Stimulated activated naive B cell treated with anti-CD40 and anti-IgM and Interleukin-4, amounts not matched to agents 10 μg/mL and 1 μg/mL and 100 μg/mL, for 72 hours (primary cell): ENCODE measurements around the gene ZBP1.

Experiments
- ATAC-seq, 2 donors: fragments of 150-1000 bp; cut with Tn5 transposase; replicated peaks; 2 replicates each; pipeline ENCODE4 v1.10.0; 2021; ENCODE audit warnings: moderate library complexity in 1 of 2
- DNase-seq: peaks from one replicate; pipeline ENCODE4 v3.0.0; 2021
- H3K27ac Mint-ChIP-seq: one replicate; pipeline ENCODE4 v1.8.0; 2022; ENCODE audit warnings: mild to moderate bottlenecking, mixed read lengths
- H3K27me3 Mint-ChIP-seq, 2 donors: one replicate each; pipeline ENCODE4 v1.8.0; 2022; ENCODE audit warnings: mixed read lengths in 2 of 2
- H3K36me3 Mint-ChIP-seq, 2 donors: one replicate each; pipeline ENCODE4 v1.8.0; 2022; ENCODE audit warnings: mixed read lengths in 2 of 2, mild to moderate bottlenecking in 1 of 2
- H3K4me1 Mint-ChIP-seq, 2 donors: one replicate each; pipeline ENCODE4 v1.8.0; 2022; ENCODE audit warnings: mixed read lengths in 2 of 2, mild to moderate bottlenecking in 1 of 2
- H3K4me3 Mint-ChIP-seq, 2 donors: one replicate each; pipeline ENCODE4 v1.8.0; 2022; ENCODE audit warnings: mild to moderate bottlenecking in 2 of 2, mixed read lengths in 2 of 2, moderate library complexity in 1 of 2
- H3K9me3 Mint-ChIP-seq, 2 donors: one replicate each; pipeline ENCODE4 v1.8.0; 2022; ENCODE audit warnings: mixed read lengths in 2 of 2, mild to moderate bottlenecking in 1 of 2

Gene ZBP1

DNA sequence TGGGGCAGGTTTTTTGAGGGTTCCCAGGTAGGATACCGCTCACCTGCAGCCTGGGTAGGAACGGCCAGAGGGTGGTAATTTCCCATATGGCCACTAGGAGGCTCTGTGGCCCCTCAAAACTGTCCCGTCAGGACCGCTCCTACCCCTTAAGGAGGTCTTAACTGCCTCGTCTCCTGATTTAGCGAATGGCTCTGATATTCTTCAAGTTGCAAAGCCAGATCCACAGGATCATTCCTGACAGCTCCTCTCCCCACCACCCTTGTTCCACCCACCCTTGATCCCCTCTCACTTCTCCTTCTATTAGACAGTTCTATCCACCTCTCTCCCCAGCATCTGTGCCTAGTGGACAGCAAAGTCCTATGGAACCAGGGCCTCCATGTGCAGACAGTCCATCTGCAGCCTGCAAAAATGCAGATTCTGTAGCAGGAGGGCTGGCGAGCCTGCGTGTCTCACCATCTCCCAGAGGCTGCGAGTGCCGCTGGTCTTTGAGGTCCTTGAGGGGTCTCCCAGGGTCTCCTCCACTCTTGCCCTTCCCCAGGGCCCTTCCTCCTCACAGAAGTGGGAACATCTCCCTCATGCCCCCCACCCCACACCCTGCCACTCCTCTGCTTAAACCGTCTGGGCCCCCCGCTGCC lies 34.3 kb upstream of the ZBP1 start:
- peak; percentile 91 to 92 for ATAC-seq
- peaks cover 27 to 45% of the 10 kb centered on the region in 2 donors for H3K36me3 Mint-ChIP-seq

DNA sequence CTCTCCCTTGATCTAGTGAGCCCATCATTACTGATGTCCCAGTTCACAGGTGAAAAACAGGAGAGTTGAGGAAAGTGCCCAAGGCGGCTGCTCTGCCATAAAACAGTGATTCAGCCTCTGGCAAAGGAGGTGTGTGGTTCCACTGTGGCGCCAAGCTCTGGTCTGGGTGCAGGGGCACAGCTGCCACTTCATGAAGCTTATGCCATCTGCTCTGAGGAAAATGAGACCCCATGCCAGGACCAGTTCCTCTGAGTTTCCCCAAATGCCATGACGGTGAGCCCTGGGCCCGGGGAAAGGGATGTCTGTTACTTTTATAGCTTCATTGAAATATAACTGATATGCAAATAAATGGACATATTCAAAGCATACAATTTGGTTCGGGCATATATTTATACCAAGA lies 33.7 kb upstream of the ZBP1 start:
- H3K27me3 Mint-ChIP-seq = no peaks in the 10 kb centered on the region
- H3K9me3 Mint-ChIP-seq = no peaks in the 10 kb centered on the region
- DNase-seq = no peak
- H3K4me3 Mint-ChIP-seq = no peak overlapping the region
- H3K36me3 Mint-ChIP-seq = peaks cover 27 to 43% of the 10 kb centered on the region in 2 donors
- peaks cover 24 to 31% of the 10 kb centered on the region in 2 donors for H3K4me1 Mint-ChIP-seq
- H3K27ac Mint-ChIP-seq = no peak overlapping the region
- ATAC-seq = no peak

More for the DNA sequence above, 34.3 kb upstream of the ZBP1 start:
- no peak overlapping the region for H3K27ac Mint-ChIP-seq
- peak; percentile 50 for DNase-seq
- H3K27me3 Mint-ChIP-seq = no peaks in the 10 kb centered on the region
- H3K4me1 Mint-ChIP-seq = peaks cover 29 to 37% of the 10 kb centered on the region in 2 donors
- no peak overlapping the region for H3K4me3 Mint-ChIP-seq
- H3K9me3 Mint-ChIP-seq = no peaks in the 10 kb centered on the region

DNA sequence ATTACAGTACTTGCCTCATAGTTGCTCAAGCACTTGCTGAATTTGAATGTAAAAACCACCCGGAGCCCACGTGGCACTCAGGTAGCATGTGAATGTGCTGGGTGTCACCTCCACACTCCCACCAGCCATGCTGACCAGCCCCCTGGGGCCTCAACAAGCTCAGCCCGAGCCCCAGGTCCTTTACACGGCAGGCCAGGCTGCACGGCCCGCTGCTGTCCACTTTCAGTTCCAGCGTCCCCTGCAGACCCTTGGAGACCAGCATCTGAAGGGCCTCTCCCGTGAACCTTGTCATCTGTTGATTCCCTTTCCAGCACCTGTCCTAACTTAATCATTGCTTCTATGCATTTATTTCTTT lies 33.3 kb upstream of the ZBP1 start:
- Mint-ChIP-seq H3K27me3 (no peaks in the 10 kb centered on the region), H3K9me3 (no peaks in the 10 kb centered on the region), H3K27ac (no peak overlapping the region), H3K36me3 (peaks cover 24 to 40% of the 10 kb centered on the region in 2 donors), H3K4me1 (peaks cover 22 to 29% of the 10 kb centered on the region in 2 donors), H3K4me3 (no peak overlapping the region)
- DNase-seq (no peak), ATAC-seq (no peak)

DNA sequence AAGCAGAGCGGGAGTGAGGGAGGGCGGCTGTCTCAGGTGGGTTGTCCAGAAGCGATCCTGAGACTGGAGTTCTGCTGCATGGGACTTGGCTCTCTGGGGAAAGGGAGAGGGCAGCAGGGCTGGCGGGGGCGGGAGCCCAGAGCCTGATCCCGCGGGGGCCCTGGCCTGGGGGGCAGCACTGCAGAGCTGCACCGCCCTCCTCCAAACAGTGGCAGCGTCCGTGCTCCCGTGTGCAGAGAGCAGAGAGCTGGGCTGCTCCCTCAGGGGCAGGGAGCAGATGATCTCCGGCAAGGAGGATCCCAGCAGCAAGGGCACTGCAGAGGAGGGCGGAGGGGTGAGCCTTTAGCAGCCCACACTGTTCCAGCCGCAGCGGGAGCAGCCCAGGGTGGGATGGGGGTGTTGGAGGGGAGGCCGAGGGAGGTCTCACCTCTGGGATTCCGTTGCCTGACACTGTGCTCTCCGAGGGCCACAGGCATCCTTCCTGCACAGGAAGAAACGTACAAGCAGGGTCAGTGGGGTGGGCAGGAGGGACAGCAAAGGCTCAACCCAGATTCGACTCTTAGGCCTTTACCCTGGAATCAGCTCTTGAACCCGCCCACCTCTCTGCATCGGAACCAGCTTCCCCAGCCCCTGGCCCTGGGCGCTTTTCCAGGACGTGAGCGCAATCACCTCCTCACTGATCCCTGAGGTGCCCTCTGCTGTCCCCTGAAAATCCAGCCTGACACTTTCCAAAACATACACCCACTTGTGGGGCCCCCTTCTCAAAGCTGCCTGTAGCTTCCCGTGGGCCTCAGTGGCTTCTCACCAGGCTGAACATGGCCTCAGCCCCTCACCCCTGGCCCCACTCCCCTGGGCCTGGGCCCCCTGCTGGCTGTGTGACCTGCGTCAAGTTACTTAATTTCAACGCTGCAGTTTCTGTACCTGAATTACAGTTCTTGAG lies 32.6 kb upstream of the ZBP1 start:
- ATAC-seq = no peak
- Mint-ChIP-seq H3K9me3 (no peaks in the 10 kb centered on the region), H3K4me1 (peaks cover 17 to 23% of the 10 kb centered on the region in 2 donors), H3K4me3 (no peak overlapping the region), H3K27me3 (no peaks in the 10 kb centered on the region), H3K36me3 (peaks cover 20 to 33% of the 10 kb centered on the region in 2 donors), H3K27ac (no peak overlapping the region)
- DNase-seq = no peak

DNA sequence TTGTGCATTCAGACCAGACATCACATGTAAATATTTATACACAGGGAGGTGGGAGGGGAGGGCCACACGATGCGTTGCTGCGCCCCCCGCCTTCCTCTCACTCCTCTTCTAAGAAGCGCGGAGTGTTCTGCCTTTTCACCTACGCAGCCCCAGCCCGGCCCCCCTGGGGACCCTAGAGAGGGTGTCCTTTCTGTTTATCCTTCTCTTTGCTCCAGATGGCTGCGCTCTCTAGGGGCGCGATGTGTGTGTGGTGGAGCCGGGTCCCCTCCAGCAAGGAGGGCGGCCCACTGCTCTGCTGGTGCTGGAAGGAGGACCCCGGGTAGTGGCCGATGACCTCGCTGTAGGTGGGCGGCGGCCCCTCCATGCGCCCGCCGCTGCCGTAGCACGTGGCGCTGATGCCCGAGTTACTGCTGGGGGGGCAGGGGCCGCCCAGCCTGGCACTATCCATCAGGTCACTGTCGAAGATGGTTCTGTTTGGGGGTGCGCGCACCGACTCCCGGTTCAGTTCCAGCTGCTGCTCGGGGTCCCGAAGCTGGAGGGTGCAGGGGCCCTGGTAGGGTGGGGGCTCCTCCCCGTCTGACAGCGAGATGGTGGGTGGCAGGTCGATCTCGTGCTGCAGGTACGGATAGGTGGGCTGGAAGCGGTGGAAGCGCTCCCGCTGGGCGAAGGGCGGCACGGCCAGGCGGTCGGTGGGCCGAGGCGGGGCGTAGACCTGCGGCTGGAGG lies 31.8 kb upstream of the ZBP1 start:
- Mint-ChIP-seq H3K27ac (no peak overlapping the region), H3K27me3 (no peaks in the 10 kb centered on the region), H3K4me3 (no peak overlapping the region), H3K9me3 (no peaks in the 10 kb centered on the region), H3K4me1 (peaks cover 14 to 20% of the 10 kb centered on the region in 2 donors), H3K36me3 (peaks cover 19 to 32% of the 10 kb centered on the region in 2 donors)
- no peak for ATAC-seq
- no peak for DNase-seq

DNA sequence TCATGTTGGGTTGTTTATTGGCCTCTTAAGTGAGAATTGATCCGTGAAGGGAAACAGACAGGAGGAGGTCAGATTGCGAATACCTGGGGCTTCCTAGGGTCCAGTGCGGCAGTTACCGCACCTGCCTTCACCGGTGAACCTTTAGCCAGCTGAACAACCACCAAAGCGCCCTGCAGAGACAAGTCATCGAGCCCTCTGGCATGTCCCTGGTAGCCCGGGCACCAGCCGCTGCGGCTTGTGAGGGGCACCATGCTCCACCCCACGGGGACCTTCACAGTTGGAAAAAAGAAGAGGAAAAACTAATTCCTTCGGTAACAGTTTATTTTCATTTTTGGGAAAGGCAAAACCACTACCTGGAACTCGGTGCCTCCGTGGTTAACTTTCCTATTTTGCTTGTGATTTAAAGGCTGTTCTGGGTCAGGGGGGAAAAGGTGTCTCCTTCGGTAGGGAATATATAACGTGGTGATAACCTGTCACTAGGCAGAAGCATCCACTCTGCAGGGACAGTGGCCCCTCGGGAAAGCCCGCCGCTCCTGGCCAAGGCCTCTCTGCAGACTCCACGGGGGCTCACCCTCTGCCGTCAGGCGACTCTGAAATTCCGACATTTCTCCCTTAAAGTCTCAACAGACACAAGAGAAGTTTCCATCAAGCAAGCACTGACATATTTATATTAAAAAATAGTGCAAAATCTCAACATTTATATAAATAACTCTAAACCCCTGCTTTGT lies 30.7 kb upstream of the ZBP1 start:
- Mint-ChIP-seq H3K4me3 (no peak overlapping the region), H3K27ac (no peak overlapping the region), H3K9me3 (peaks cover 2 to 3% of the 10 kb centered on the region in 2 donors), H3K27me3 (no peaks in the 10 kb centered on the region), H3K36me3 (peaks cover 12 to 33% of the 10 kb centered on the region in 2 donors), H3K4me1 (peaks cover 14 to 18% of the 10 kb centered on the region in 2 donors)
- ATAC-seq = no peak
- DNase-seq = no peak

DNA sequence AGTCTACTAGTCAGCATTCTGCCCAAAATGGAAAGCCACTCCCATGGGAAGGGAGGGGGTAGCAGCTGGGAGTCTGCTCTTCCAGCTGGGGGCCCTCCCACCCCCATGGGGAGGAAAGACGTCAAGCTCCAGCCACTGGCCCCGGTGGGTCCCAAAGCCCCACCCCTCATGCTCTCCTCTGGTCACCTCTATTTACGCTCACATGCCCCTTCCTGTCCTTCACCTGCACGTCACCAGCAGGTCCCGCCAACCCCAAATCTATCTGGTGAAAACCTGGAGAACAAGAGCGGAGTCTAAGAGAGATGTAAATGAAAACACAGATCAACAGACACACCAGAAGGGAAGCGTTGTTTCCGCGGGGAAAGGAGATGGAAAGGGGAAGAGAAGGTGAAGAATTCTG lies 30.0 kb upstream of the ZBP1 start:
- H3K36me3 Mint-ChIP-seq = peaks cover 12 to 36% of the 10 kb centered on the region in 2 donors
- no peak overlapping the region for H3K4me3 Mint-ChIP-seq
- ATAC-seq = no peak
- H3K27ac Mint-ChIP-seq = no peak overlapping the region
- peaks cover 12 to 13% of the 10 kb centered on the region in 2 donors for H3K4me1 Mint-ChIP-seq
- no peaks in the 10 kb centered on the region for H3K27me3 Mint-ChIP-seq
- no peak for DNase-seq
- H3K9me3 Mint-ChIP-seq = peaks cover 4 to 6% of the 10 kb centered on the region in 2 donors

DNA sequence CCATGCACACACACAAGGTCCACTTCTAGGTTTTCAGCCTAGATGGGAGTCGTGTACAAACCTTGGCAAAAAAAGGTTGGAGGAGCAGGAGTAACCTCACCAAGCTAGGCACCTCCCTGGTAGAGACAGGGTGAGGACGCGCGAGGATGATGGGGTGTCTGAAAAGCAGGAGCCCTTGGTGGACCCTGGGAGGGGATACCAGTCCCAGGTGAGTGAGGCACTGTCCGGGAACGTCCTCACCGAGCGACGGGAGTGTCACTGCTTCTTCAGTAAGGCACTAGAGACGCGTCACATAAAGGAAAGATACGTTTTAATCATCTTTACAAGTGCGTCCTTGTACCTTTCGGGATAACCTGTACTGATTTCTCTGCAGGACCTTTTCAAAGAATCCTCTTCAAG lies 29.4 kb upstream of the ZBP1 start:
- Mint-ChIP-seq H3K36me3 (peaks cover 17 to 39% of the 10 kb centered on the region in 2 donors), H3K27ac (no peak overlapping the region), H3K27me3 (no peaks in the 10 kb centered on the region), H3K4me1 (peaks cover 5 to 7% of the 10 kb centered on the region in 2 donors), H3K4me3 (no peak overlapping the region), H3K9me3 (peaks cover 11% of the 10 kb centered on the region in 2 donors)
- ATAC-seq = no peak
- no peak for DNase-seq

DNA sequence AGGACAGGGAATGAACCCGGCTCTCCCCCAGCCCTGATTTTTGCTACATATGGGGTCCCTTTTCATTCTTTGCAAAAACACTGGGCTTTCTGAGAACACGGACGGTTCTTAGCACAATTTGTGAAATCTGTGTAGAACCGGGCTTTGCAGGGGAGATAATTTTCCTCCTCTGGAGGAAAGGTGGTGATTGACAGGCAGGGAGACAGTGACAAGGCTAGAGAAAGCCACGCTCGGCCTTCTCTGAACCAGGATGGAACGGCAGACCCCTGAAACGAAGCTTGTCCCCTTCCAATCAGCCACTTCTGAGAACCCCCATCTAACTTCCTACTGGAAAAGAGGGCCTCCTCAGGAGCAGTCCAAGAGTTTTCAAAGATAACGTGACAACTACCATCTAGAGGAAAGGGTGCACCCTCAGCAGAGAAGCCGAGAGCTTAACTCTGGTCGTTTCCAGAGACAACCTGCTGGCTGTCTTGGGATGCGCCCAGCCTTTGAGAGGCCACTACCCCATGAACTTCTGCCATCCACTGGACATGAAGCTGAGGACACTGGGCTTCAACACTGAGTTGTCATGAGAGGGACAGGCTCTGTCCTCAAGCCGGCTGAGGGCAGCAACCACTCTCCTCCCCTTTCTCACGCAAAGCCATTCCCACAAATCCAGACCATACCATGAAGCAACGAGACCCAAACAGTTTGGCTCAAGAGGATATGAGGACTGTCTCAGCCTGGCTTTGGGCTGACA lies 28.8 kb upstream of the ZBP1 start:
- no peak overlapping the region for H3K27ac Mint-ChIP-seq
- DNase-seq (no peak), ATAC-seq (no peak)
- H3K9me3 Mint-ChIP-seq = peaks cover 13 to 14% of the 10 kb centered on the region in 2 donors
- H3K36me3 Mint-ChIP-seq = peaks cover 18 to 41% of the 10 kb centered on the region in 2 donors
- no peak overlapping the region for H3K4me3 Mint-ChIP-seq
- H3K4me1 Mint-ChIP-seq = peaks cover 0 to 2% of the 10 kb centered on the region in 2 donors
- no peaks in the 10 kb centered on the region for H3K27me3 Mint-ChIP-seq

DNA sequence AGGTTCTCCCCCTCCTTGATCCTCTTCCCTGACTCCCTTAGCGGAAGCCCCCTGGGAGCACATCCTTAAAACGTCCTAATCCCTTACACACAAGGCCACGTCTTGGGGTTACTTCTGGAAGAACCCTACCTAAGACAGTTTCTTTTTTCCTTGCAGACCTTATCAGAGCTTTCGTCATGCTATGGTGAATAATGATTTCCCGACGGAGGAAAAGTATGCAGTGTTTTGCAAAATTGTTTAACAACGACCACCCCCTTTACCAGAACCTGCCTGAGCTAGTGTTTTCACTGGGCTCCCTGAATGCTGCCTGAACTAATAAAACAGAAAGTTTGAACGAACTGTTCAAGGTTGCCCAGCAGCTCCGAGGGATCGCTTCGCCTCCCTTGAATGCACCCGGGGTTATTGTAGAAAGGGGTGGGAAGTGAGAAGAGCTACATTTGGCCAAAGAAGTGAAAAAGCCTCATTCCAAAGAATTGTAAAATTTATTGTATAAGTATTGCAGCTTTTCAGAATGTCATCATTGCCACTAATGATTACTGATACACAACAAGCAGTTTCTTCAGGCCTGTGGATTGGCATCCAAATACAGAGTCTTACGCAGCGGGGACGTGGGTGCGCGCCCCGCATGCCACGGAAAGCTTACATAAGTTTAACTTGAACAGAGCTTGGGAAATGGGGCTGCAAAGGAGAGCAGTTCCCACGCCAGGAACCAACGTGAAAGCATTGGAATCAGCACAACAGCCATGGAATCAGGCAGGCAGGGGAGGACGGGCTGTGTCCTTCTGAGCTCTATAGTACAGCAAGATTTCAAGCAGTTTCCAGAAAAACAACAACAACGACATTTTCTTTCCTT lies 27.9 kb upstream of the ZBP1 start:
- DNase-seq = no peak
- Mint-ChIP-seq H3K4me1 (peaks cover 2% of the 10 kb centered on the region in 2 donors), H3K27ac (no peak overlapping the region), H3K9me3 (peaks cover 13 to 16% of the 10 kb centered on the region in 2 donors), H3K36me3 (peaks cover 18 to 39% of the 10 kb centered on the region in 2 donors), H3K4me3 (no peak overlapping the region), H3K27me3 (no peaks in the 10 kb centered on the region)
- ATAC-seq = no peak

DNA sequence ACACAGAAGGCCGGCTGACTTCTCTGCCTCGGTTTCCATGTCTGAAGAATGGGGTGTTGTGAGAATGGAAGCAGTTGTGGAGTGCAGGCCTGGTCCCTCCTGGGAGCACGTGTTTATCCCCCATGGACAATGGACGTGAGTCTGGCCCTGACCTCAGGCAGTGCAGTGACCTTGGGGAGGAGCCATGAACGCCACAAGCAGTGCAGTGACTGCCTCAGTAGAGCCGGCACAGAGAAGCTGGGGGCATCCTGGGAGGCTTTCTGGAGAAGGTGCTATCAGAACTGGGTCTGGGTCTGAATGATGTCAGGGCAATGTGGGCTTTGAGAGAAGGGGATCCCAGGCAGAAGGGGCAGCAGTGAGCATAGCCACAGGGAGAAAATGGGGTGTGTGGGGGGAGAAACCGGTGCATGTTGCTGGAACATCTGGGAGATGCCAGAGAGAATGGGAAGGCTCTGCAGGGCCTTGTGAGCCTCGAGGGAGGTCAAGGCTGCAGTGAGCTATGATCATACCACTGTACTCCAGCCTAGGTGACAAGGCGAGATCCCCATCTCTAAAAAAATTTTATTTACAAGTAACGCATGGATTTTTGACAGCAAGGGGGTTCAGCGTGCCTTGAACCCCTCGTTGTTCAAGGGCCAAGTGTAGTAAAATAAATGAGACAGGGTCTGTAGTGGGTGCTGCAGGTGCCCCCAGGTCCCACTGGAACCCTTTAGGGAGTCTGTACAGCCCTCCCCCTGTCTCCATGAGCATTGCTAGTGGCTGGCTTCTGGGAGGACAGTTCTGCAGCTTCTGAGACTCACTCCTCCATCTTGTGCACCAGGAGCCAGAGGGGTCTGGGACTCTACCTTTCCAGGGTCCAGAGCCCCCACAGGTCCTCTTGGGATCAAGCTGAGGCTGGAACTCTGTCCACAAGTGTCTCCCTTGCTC lies 27.0 kb upstream of the ZBP1 start:
- Mint-ChIP-seq H3K27ac (no peak overlapping the region), H3K36me3 (peaks cover 18 to 36% of the 10 kb centered on the region in 2 donors), H3K27me3 (no peaks in the 10 kb centered on the region), H3K4me3 (no peak overlapping the region), H3K9me3 (peaks cover 13 to 16% of the 10 kb centered on the region in 2 donors), H3K4me1 (peaks cover 3 to 6% of the 10 kb centered on the region in 2 donors)
- ATAC-seq (no peak), DNase-seq (no peak)

DNA sequence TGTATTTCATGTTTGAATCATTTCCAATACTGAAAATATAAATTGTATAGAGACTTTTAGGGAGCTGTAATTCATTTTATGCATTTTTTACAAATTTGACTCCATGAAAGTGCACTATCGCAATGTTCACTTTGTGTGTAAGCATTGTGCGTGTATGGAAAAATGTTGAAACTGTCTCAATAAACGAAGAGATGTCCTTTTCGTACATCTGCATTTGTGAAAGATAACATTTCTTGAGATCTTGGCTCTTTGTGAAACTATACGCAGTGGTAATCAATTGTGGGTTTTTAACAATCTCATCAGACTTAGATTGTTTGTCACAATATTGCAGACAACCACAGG lies 18.6 kb upstream of the ZBP1 start:
- Mint-ChIP-seq H3K27ac (no peak overlapping the region), H3K36me3 (peaks cover 16 to 18% of the 10 kb centered on the region in 2 donors), H3K27me3 (peaks cover 18 to 20% of the 10 kb centered on the region in 2 donors), H3K4me3 (no peak overlapping the region), H3K4me1 (peaks cover 1 to 6% of the 10 kb centered on the region in 2 donors), H3K9me3 (peaks cover 16 to 28% of the 10 kb centered on the region in 2 donors)
- ATAC-seq (no peak), DNase-seq (no peak)
